Kasumi-1 (cell line): ENCODE data around the gene ALDH3B2.
"Not testable (repeated sequence)": the region's sequence is repeated elsewhere in the genome, so short reads cannot be mapped to it uniquely, and the experiment has no call there.

Experiments
- DNase-seq, 2 experiments: peaks; one replicate each; lab custom pipeline; 2025; lab: John Stamatoyannopoulos, UW

The ALDH3B2 gene

GRCh38 chr11:67685641-67686332 lies 11.4 kb upstream of the ALDH3B2 start:
- DNase-seq = peak; percentile 51 to 61

GRCh38 chr11:67682126-67683034 lies 8.0 kb upstream of the ALDH3B2 start:
- DNase-seq = not testable (repeated sequence)

GRCh38 chr11:67680696-67681470 lies 6.5 kb upstream of the ALDH3B2 start:
- no peak for DNase-seq

DNA sequence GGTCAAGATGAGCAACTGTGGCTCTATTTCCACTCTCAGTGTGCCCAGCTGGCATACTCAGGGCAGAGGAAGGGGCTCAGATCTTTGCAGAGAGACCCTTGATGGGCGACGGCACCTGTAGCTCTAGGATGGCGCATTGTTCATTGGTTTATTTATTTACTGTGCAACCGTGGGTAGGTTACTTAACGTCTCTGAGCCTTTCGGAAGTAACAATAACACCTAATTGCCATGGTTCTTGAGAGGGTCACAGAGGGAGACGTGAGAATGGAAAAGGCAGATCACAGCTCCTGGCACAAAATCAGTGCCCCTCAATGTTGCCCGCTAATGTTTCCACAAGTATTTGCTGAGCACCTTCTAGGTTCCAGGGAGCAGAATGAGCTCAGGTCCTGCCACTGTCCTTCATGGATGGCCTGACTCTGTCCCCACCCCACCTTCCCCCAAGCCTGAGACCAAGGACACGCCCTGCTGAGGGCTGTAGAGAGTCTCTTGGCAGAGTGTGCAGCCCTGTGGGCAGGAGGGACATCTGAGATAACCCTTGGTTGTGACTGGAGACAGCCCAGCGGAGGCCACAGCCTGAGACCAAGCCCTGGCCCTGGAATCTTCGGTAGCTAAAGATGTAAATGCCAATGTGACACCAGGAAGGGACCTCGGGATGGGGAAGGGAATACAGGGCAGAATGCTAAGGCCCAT lies 780 bp upstream of the ALDH3B2 start:
- no peak for DNase-seq

GRCh38 chr11:67673902-67674301 lies 521 bp downstream of the ALDH3B2 start:
- DNase-seq = no peak

DNA sequence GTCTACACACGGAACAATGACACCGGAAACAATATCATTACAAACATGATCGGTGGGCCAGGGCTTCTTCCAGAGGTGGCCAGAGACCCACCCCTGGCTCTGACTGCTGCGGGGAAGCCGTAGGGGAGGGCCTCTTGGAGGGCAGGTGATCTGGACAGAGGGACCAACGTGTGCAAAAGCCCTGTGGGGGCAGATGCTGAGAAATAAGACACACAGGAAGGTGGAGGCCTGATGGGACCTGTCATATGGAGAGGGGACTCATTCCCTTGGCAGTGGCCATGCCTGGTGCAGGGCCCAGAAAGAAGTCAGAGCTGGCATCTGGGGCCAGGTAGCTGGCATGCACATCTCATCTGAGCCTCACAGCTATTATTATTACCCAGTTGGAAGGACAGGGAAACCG lies 1.1 kb downstream of the ALDH3B2 start:
- DNase-seq = no peak

DNA sequence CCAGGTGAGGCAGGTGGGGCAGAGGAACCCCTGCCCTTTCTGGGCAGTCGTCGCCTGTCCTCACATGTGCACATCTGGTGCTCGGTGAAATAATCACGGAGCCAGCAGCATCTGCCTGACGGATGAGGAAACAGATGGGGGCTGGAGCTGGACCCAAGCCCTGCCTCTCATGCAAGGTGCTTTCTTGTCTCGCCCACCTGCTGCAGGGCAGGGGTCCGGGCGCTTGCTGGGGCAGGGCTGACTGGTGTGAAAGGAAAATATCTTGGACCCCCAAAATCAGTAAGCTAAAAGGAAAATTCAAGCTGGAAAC lies 3.3 kb downstream of the ALDH3B2 start:
- no peak for DNase-seq

GRCh38 chr11:67670316-67671210 lies 3.9 kb downstream of the ALDH3B2 start:
- no peak for DNase-seq

DNA sequence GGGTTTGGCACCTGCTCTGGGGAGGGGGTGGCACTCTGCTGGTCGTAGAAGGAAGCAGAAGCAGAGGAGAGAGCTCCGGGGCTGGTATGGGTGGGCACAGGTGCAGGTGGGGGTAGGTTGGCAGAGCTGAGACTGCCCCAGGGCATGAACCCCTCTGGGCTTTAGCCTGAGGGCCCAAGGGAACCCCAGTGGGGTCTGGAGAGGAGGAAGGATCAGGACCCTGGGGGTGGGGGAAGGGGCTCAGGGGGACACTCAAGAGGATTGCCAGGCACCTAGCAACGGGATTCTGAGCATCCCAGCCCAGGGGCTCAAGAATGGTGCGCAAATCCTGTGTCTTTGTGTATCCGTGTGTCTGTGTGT lies 6.3 kb downstream of the ALDH3B2 start:
- no peak for DNase-seq

DNA sequence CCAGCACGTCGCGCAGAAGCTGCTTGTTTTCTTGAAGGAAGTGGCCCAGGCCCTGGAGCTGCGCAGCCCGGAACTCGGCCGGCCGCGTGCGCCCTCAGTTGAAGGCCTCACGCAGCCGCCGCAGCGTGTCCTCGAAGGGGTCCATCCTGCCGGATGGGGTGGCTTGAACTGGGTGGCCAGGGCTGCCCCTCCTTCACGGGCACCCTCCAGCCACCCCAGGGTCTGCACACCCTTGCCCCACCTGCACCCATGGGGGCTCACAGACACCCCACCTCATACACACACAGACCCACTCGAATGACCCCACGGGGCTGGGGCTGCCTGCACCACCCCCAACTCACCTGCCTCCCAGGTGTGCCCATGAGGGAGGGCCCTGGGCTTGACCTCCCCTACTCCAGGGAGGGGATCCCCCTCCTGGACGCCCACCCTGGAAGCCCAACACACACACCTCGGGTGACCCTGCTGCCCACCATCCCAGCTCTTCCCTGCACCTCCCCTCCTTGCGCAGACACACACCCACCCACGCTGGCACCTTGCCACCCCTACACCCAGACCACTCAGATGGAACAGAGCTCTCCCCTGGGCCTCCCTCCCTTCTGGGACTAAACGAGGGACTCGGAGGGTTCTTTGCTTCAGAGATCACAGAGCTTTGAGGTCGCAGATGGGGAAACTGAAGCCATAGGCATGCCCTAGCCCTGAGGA lies 6.8 kb downstream of the ALDH3B2 start:
- DNase-seq = no peak

DNA sequence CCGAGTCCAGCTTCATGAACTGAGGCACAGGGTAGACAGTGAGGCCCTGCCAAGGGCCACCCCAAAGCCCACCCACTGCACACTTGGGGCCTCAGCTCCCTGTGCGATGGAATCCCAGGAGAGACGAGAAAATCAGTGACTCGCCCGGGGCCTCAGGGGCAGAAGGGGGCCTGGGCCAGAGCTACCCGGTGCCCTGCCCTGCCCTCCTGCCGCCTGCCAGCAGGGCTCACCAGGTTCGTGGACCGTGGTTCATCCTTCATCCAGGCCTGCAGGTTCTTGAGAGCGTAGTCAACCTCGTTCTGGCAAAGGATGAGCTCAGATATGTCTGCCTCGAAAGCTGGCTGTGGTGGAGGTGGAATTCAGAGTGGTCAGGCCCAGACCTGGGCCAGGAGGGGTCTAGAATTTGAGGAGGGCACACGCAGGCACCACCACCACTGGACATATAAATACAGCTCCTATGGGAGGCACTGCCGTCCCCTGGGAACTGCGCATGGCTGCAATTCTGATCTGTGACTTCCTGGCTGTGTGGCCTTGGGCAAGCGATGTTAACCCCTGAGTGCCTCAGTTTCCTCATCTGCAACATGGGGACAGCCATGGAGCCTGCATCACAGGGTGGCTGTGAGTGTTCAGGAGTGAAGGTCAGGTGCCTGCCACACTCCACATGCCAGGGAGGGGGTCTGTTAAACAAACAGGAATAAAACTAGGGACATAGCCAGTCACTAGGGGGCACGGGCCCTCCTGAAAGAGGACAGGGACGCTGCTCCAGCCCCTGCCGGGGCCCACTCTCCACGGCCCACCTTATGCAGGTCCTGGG lies 7.5 kb downstream of the ALDH3B2 start:
- no peak for DNase-seq

DNA sequence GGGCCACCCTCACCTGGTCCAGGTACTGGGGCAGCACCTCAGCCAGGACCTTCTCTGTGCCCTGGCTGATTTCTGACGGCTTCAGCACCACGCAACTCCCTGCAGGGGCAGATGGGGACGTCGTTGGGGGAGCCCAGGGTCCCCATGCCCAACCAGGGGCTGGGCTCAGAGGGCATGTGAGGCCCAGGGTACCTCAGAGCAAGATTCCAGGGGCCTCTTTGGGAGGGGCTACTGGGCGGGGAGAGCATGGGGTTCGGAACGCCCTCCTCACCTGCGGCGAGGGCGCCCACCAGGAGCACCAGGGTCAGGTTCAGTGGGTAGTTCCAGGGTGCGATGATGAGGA lies 8.1 kb downstream of the ALDH3B2 start:
- DNase-seq = no peak

DNA sequence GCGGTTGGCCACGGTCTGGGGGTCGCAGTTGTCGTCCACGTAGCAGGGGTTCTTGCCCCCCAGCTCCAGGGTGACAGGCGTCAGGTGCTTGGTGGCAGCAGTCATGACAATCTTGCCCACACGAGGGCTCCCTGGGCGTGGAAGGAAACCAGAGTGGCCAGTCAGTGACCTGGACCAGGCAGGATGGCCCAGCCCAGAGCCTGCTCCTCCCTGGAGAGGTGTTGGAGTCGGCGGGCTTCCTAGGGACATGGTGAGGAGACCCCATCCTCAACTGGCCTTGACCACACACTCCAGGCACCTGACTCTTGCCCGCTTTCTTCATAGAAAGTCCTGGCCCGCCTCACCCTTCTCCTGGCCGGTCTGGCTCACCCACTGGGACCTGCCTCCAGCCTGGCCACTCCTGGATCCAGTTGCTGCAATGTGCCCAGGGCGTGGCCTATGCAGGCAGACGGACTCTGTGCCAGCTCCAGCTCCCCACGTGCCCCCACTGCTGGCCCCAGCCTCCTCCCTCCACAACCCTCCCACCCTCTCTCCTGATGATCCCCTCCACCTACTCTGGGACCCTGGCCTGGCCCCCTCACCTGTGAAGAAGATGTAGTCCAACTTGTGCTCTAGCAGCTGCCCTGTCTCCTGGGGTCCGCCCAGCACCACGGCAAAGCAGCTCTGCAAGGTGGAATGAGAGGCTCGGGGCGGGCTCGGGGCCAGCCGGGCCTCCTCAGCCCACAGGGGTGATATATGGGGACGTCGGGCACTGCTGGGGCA lies 8.7 kb downstream of the ALDH3B2 start:
- no peak for DNase-seq

GRCh38 chr11:67664696-67665540 lies 9.5 kb downstream of the ALDH3B2 start:
- no peak for DNase-seq

GRCh38 chr11:67664213-67664585 lies 10.2 kb downstream of the ALDH3B2 start:
- no peak for DNase-seq

GRCh38 chr11:67663532-67664212 lies 10.8 kb downstream of the ALDH3B2 start:
- DNase-seq = no peak

DNA sequence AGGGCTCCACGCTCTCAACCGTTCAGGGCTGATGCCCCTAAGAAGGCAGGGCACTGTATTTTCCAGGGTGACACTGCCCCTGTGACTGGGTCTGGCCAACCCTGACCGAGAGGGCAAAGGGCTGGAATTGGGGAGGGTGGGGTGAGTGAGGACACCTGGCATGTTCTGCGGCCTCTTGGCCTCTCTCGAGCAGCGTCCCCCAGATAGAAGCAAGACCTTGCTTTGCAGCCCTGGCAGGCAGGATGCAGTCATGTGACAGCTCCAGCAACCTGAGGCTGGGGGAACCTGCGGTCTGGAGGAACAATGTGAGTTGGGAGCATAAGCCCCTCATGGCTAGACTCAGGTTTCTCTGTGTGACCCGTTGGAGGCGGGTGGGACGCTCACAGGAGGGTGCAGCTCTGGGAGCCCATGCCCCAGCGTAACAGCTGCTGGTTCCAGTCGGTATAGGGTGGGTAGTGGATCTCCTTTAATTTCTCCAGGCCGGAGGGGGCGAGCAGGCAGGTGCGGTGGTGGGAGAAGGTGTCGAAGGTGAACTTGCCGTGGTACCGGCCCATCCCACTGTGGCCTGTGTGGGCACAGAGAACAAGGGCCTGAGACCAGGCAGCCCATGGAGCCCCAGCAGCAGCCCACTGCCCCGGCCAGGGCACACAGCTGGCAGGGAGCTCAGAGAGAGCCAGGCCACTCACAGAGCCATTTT lies 11.4 kb downstream of the ALDH3B2 start:
- no peak for DNase-seq
